Activated naive CD8-positive, alpha-beta T cell treated with anti-CD3 and anti-CD28 coated beads, Interleukin-2, amount 10 ng/mL, durations not matched to agents 7 days and 5 days (primary cell): ENCODE results near the gene POR. TPM values are rescaled to one million over a fixed set of nuclear protein-coding genes. Genes with fewer than 3 reads are reported as not detected.

Experiments
- ATAC-seq: fragments of 150-1000 bp; cut with Tn5 transposase; one replicate; pipeline ENCODE4 v1.10.0; 2021; ENCODE audit warnings: low read depth, moderate library complexity
- POLR2A ChIA-PET: fragments of 350-600 bp; sonication (Branson Sonifier 250); formaldehyde crosslinking; loops from one replicate; lab custom pipeline; 2021; ENCODE audit warnings: antibody characterized with exemption; lab: Charles Lee
- DNase-seq: peaks from one replicate; pipeline ENCODE4 v3.0.0; 2021
- H3K27ac Mint-ChIP-seq: one replicate; pipeline ENCODE4 v1.8.0; 2022; ENCODE audit warnings: mild to moderate bottlenecking, mixed read lengths
- H3K27me3 Mint-ChIP-seq: one replicate; pipeline ENCODE4 v1.8.0; 2022; ENCODE audit warnings: mild to moderate bottlenecking, moderate library complexity, mixed read lengths
- H3K36me3 Mint-ChIP-seq: one replicate; pipeline ENCODE4 v1.8.0; 2021; ENCODE audit warnings: mild to moderate bottlenecking, mixed read lengths
- H3K4me1 Mint-ChIP-seq: one replicate; pipeline ENCODE4 v1.8.0; 2021; ENCODE audit warnings: mixed read lengths
- H3K4me3 Mint-ChIP-seq: one replicate; pipeline ENCODE4 v1.8.0; 2022; ENCODE audit warnings: mild to moderate bottlenecking, moderate library complexity, mixed read lengths
- H3K9me3 Mint-ChIP-seq: one replicate; pipeline ENCODE4 v1.8.0; 2021; ENCODE audit warnings: mixed read lengths
- total RNA-seq, 2 experiments: library from RNA; stranded (reverse); gene quantifications; one replicate each; pipeline ENCODE4 v1.2.3, GENCODE V29; 2021

POR gene
- total RNA-seq, 2 experiments from 2014 or later: 61.5 to 62.2 TPM

DNA sequence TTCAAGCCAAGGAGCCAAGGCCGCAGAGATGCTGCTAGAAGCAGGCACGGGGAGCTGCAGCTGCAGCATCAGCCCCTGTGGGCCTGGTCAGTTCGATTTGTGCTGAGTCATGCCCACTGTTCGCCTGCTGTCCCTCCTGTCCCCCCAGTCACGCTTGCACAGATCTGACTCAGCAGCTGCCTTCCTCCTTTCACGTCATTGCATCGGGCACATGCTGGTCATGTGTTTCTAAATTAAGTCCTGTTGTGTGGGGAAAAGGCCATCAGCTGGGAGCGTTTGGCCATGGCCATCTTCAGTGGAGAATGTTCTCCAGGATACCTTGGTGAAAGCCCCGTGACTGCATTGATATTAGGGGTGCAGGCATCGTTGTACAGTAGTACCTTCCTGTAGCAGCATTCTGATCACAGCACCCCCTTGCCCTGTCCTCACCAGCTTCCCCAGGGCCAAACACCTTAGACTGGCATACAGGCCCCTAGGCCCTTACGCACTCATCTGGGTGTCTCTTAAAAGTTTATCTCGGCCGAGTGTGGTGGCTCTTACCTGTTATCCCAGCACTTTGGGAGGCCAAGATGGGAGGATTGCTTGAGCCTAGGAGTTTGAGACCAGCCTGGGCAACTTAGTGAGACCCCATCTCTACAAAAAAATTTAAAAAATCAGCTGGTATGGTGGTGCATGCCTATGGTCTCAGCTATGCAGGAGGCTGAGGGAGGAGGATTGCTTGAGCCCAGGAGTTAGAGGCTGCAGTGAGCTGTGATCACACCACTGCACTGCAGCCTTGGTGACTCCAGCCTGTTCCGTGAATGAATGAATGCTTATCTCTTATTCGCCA, 23.2 kb downstream of the POR start:
- POLR2A ChIA-PET: interaction anchor here (0.6 kb wide), 1 partner anchor 18 kb away, joined by 6 read pairs; no protein-coding TSS in a partner anchor
- Mint-ChIP-seq H3K27me3 (no peaks in the 10 kb centered on the region), H3K27ac (no peak overlapping the region), H3K4me1 (no peaks in the 10 kb centered on the region), H3K9me3 (no peaks in the 10 kb centered on the region), H3K4me3 (no peak overlapping the region), H3K36me3 (no peaks in the 10 kb centered on the region)
- no peak for ATAC-seq
- DNase-seq: no peak

GRCh38 chr7:75938921-75939320, 24.0 kb downstream of the POR start:
- H3K27ac Mint-ChIP-seq: no peak overlapping the region
- H3K4me1 Mint-ChIP-seq: no peaks in the 10 kb centered on the region
- ATAC-seq (no peak), DNase-seq (no peak)
- POLR2A ChIA-PET: no interaction called here
- H3K27me3 Mint-ChIP-seq: no peaks in the 10 kb centered on the region
- no peak overlapping the region for H3K4me3 Mint-ChIP-seq
- H3K9me3 Mint-ChIP-seq: no peaks in the 10 kb centered on the region
- no peaks in the 10 kb centered on the region for H3K36me3 Mint-ChIP-seq

DNA sequence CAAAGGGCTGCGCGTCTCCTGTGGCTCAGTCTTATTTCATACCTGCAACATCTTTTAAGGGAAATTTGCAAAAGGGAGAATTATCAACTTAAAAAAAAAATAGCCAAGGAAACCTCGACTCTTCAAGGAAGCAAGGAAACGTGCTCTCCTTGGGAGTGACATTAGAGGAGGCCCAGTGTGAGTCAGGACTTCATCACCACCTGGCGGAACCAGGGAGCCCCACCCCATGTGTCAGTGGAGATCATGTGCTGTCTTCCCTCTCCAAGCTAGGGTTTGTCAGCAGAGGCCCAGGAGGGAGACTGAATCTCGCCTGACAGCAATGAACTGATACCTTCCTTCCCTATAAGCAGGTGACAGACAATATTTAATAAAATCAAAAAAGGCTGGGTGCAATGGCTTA, 28.9 kb downstream of the POR start:
- ATAC-seq (no peak), DNase-seq (no peak)
- Mint-ChIP-seq H3K27ac (no peak overlapping the region), H3K4me3 (no peak overlapping the region), H3K4me1 (peaks cover 7% of the 10 kb centered on the region), H3K36me3 (no peaks in the 10 kb centered on the region), H3K9me3 (no peaks in the 10 kb centered on the region), H3K27me3 (no peaks in the 10 kb centered on the region)
- POLR2A ChIA-PET: no interaction called here

DNA sequence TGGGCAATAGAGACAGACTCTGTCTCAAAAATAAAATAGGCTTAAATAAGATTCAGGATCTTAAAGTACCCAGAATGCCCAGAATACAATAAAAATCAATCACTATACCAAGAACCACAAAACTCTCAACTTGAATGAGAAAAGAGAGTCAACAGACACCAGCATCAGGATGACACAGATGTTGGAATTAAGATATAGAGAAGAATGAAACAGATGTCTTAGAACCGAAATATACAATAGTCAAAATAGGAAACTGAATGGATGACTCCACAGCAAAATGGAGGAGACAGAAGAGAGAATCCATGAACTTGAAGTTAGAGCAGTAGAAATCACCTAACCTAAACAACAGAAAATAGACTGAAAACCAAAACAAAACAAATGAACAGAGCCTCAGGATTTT, 29.6 kb downstream of the POR start:
- peaks cover 7% of the 10 kb centered on the region for H3K4me1 Mint-ChIP-seq
- H3K4me3 Mint-ChIP-seq: no peak overlapping the region
- no peak overlapping the region for H3K27ac Mint-ChIP-seq
- POLR2A ChIA-PET: no interaction called here
- no peaks in the 10 kb centered on the region for H3K27me3 Mint-ChIP-seq
- ATAC-seq: no peak
- no peaks in the 10 kb centered on the region for H3K9me3 Mint-ChIP-seq
- DNase-seq: no peak
- H3K36me3 Mint-ChIP-seq: no peaks in the 10 kb centered on the region

GRCh38 chr7:75945297-75946168, 30.6 kb downstream of the POR start:
- H3K9me3 Mint-ChIP-seq: no peaks in the 10 kb centered on the region
- ATAC-seq (no peak), DNase-seq (no peak)
- peaks cover 7% of the 10 kb centered on the region for H3K4me1 Mint-ChIP-seq
- H3K27ac Mint-ChIP-seq: no peak overlapping the region
- no peaks in the 10 kb centered on the region for H3K36me3 Mint-ChIP-seq
- no peaks in the 10 kb centered on the region for H3K27me3 Mint-ChIP-seq
- no peak overlapping the region for H3K4me3 Mint-ChIP-seq
- POLR2A ChIA-PET: no interaction called here

DNA sequence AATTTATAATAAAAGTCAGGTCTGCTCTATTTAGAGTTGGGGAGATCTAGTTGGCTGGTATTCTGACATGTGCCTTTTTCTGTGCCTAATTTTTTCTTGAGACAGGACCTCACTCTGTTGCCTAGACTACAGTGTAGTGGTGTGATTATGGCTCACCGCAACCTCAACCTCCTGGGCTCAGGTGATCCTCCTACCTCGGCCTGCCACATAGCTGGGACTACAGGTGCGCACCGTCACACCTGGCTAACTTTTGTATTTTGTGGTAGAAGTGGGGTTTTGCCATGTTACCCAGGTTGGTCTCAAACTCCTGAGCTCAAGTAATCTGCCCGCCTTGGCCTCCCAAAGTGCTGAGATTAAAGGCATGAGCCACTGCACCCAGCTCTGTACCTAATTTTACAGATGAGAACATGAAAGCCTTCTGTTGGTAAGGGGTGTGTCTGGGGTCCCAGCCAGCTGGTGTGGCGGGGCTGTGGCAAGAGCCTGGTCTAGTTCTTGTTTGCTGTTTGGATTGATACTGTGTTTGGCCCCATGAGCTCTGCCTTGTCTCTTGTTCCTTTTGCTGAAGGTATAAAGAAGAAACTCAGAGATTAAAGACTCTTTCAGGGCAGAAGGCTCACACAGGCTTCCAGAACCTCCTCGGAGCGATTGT, 31.4 kb downstream of the POR start:
- no peaks in the 10 kb centered on the region for H3K27me3 Mint-ChIP-seq
- POLR2A ChIA-PET: no interaction called here
- no peaks in the 10 kb centered on the region for H3K9me3 Mint-ChIP-seq
- peaks cover 7% of the 10 kb centered on the region for H3K4me1 Mint-ChIP-seq
- ATAC-seq (no peak), DNase-seq (no peak)
- H3K36me3 Mint-ChIP-seq: no peaks in the 10 kb centered on the region
- H3K27ac Mint-ChIP-seq: no peak overlapping the region
- no peak overlapping the region for H3K4me3 Mint-ChIP-seq

DNA sequence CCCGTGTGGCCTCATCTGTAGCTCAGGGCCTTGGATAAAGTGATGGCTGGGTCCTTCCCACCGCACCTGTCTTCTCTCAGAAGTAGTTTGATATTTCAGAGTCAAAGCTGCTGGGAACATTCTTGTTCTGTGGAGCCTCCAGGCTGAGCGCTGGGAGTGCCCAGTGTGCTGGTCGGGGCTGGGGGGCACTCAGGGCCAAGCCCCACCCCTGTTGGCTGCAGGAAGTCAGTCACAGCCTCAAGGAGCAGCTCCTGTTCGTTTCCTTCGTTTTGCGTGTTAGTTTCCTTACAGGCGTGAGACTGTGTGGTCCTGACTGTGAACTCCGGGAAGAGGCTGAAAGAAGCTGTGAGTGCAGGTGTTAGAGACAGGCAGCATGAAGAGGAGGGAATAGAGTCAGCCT, 33.2 kb downstream of the POR start:
- Mint-ChIP-seq H3K27me3 (no peaks in the 10 kb centered on the region), H3K9me3 (no peaks in the 10 kb centered on the region), H3K4me3 (no peak overlapping the region), H3K4me1 (peaks cover 7% of the 10 kb centered on the region), H3K36me3 (no peaks in the 10 kb centered on the region), H3K27ac (no peak overlapping the region)
- ATAC-seq: no peak
- no peak for DNase-seq
- POLR2A ChIA-PET: no interaction called here

DNA sequence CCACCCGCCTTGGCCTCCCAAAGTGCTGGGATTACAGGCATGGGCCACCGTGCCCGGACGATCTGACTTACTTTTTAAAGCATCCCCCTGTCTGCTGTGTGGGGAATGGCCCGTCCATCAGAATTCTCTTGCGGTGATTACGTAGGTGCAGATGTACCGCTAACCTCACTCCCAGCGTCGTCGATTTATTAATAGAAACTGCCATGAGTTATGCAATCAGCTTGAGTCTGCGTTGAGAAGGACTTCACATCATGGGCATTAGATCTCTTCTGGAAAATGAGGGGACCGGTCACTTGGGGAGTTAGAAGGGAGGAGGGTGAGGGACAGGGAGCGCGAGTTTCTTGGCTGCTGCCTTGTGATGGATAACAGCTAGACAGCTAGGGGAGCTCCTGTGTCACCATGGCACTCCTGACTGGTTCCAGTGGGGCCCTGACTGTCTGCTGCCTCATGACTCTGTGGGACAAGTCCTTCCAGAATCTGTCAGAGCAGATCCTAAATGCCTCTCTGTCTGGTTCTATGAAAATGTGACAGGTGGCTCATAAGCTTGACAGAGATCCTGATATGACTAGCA, 35.2 kb downstream of the POR start:
- H3K27me3 Mint-ChIP-seq: no peaks in the 10 kb centered on the region
- H3K36me3 Mint-ChIP-seq: no peaks in the 10 kb centered on the region
- POLR2A ChIA-PET: no interaction called here
- H3K4me3 Mint-ChIP-seq: no peak overlapping the region
- no peak overlapping the region for H3K27ac Mint-ChIP-seq
- ATAC-seq: no peak
- no peaks in the 10 kb centered on the region for H3K9me3 Mint-ChIP-seq
- no peak for DNase-seq
- H3K4me1 Mint-ChIP-seq: peaks cover 6% of the 10 kb centered on the region

GRCh38 chr7:75951506-75951905, 36.6 kb downstream of the POR start:
- no peaks in the 10 kb centered on the region for H3K36me3 Mint-ChIP-seq
- no peaks in the 10 kb centered on the region for H3K9me3 Mint-ChIP-seq
- no peak for DNase-seq
- H3K4me1 Mint-ChIP-seq: no peaks in the 10 kb centered on the region
- ATAC-seq: no peak
- H3K4me3 Mint-ChIP-seq: no peak overlapping the region
- POLR2A ChIA-PET: no interaction called here
- H3K27ac Mint-ChIP-seq: no peak overlapping the region
- H3K27me3 Mint-ChIP-seq: no peaks in the 10 kb centered on the region

DNA sequence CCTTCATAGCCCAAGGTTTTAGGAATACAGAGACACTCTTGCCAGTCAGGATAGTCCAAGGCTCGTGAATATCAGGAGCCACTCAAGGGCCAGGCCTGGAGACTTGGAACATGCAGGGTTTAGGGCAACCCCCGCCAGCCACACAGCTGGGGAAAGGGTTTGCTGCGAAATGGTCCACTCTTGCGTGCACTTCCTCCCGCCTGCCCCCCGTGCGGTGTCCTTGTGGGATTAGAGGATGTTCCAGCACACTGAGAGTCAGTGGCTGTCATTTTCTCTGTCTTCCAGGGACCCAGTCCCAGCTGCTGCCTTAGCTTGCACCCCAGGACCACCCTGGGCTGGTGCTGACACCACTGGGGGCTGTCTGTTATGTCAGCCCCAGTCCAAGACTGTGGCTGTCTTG, 38.5 kb downstream of the POR start:
- Mint-ChIP-seq H3K27ac (no peak overlapping the region), H3K9me3 (no peaks in the 10 kb centered on the region), H3K27me3 (no peaks in the 10 kb centered on the region), H3K4me3 (no peak overlapping the region), H3K36me3 (peaks cover 1% of the 10 kb centered on the region), H3K4me1 (no peaks in the 10 kb centered on the region)
- DNase-seq: no peak
- ATAC-seq: no peak
- POLR2A ChIA-PET: no interaction called here

DNA sequence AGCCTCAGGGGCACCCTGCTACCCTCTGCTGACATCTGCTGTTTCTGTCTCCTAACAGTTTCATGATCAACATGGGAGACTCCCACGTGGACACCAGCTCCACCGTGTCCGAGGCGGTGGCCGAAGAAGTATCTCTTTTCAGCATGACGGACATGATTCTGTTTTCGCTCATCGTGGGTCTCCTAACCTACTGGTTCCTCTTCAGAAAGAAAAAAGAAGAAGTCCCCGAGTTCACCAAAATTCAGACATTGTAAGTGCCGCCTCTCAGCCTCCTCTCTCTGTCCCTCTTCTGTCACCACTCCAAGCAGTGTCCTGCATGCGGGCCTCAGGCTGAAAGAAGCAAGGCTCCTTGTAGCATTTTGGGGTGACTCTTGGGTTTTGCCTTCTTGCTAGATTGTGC, 39.0 kb downstream of the POR start:
- POLR2A ChIA-PET: no interaction called here
- H3K9me3 Mint-ChIP-seq: no peaks in the 10 kb centered on the region

DNA sequence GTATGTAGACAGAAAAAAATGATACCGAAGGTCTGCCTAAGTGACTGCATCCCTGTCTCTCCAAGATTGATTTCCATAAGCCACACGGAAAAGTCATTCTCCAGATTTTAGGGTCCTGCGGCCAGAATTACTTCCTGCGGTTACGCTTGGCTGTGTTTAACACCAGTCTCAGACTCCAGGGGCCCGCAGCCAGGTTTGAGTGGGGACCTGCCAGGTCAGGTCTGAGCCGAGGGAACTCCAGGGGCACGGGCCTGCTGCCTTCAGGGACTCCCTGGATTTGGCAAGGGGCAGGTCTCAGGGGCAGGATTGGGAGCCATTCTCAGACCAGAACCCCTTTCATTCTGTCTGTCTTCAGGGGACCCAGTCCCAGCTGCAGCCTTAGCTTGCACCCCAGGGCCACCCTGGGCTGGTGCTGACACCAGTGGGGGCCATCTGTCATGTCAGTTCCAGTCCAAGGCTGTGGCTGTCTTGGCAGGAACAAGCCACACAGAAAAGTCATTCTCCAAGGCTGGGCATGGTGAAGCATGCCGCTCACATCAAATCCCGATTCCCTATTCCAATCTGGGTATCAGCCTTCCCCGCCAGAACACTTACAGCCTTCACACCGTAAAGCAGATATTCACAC, 40.5 kb downstream of the POR start:
- H3K36me3 Mint-ChIP-seq: peaks cover 1% of the 10 kb centered on the region
- POLR2A ChIA-PET: no interaction called here
- H3K27me3 Mint-ChIP-seq: no peaks in the 10 kb centered on the region
- H3K4me1 Mint-ChIP-seq: no peaks in the 10 kb centered on the region
- ATAC-seq: no peak
- no peak overlapping the region for H3K4me3 Mint-ChIP-seq
- no peak for DNase-seq
- H3K27ac Mint-ChIP-seq: no peak overlapping the region
- H3K9me3 Mint-ChIP-seq: no peaks in the 10 kb centered on the region

More for the DNA sequence above, 39.0 kb downstream of the POR start:
- DNase-seq: no peak
- Mint-ChIP-seq H3K27ac (no peak overlapping the region), H3K36me3 (peaks cover 1% of the 10 kb centered on the region), H3K4me3 (no peak overlapping the region), H3K4me1 (no peaks in the 10 kb centered on the region), H3K27me3 (no peaks in the 10 kb centered on the region)
- no peak for ATAC-seq
